ENCODE data around the gene SACM1L.

- no peak for TF ChIP-seq POLR2AphosphoS5 (IDR thresholded peaks at IDR 0.05; ENCODE audit: low read depth, low read length)
- TF ChIP-seq TAF1 (IDR thresholded peaks at IDR 0.05; ENCODE audit: low read depth, low read length), result no peak
- TF ChIP-seq POU2F2 (IDR thresholded peaks at IDR 0.05; ENCODE audit: low read depth, low read length), result no peak
- TF ChIP-seq POLR2A (IDR thresholded peaks at IDR 0.05; ENCODE audit: low read depth, low read length), result no peak
Measured at GRCh38 chr3:45794660-45795059, 105.5 kb downstream of the SACM1L start.

Measured in GM12891 (cell line).